GM19468 (cell line): Measurements from ENCODE around the gene TLN1.

Experiments
- ATAC-seq: cut with Tn5 transposase; IDR thresholded peaks from one replicate; pipeline ENCODE4 v1.9.1; 2021; ENCODE audit warnings: mild to moderate bottlenecking, moderate library complexity, moderate number of reproducible peaks; ENCODE audit not compliant: unreplicated experiment; ENCODE audit errors: extremely low read depth

TLN1 gene

GRCh38 chr9:35712762-35713400 is 19.1 kb downstream of the TLN1 start:
- no peak for ATAC-seq

- no peak for ATAC-seq
Observed at GRCh38 chr9:35711501-35712428, 20.2 kb downstream of the TLN1 start.

GRCh38 chr9:35710818-35711500 is 21.0 kb downstream of the TLN1 start:
- ATAC-seq = no peak

GRCh38 chr9:35708146-35708545 is 23.8 kb downstream of the TLN1 start:
- ATAC-seq = no peak

GRCh38 chr9:35706951-35707350 is 25.0 kb downstream of the TLN1 start:
- no peak for ATAC-seq

GRCh38 chr9:35705836-35706430 is 26.1 kb downstream of the TLN1 start:
- ATAC-seq = no peak

GRCh38 chr9:35705372-35705771 is 26.6 kb downstream of the TLN1 start:
- ATAC-seq = no peak

DNA sequence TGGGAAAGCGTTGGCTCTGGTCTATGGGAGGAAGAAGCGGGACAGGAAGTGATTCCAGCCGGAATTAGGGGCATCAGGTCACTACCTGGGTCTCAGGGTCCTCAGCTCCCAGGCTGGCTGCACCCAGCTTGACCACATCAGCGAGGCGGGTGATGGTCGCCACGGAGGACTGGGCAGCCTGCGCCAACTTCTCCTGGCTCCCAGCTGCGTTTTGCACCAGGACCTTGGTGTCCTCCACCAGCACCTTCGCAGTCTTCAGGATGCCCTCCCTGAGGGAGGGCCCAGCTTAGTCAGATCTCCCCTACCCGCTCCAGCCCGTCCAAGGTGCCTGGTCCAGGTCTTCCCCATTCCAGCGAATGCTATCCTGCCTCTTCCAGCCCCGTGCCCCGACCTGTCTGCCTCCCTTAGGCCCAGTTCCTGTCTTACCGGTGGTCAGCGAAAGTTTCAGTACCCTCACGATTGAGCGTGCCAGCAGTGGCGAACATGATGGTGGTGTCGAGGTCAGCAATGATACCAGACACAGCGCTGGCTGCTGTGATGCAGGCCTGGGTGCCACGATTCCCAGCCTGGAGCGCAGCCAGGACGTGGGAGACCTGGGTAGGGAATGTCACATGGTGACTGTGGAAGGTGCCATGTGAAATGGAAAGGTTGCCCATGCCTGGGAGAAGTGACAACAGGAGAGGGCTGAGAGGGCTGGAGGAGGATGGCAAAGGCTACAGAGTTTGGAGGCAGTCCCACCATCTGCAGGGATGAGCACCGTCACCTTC is 27.9 kb downstream of the TLN1 start:
- no peak for ATAC-seq

DNA sequence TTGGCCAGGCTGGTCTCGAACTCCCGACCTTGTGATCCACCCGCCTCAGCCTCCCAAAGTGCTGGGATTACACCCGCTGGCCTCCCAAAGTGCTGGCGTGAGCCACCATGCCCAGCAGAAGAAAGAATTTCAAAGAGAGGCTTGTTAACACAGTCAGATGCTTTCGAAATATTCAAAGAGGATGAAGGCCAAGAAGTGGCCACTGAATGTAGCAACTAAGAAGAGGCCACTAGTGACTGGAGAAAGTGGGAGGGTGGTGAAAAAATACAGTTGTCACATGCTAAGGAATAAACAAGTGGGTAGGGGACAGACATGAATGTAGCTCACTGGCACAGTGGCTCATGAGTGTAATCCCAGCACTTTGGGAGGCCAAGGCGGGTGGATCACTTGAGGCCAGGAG is 29.3 kb downstream of the TLN1 start:
- no peak for ATAC-seq

DNA sequence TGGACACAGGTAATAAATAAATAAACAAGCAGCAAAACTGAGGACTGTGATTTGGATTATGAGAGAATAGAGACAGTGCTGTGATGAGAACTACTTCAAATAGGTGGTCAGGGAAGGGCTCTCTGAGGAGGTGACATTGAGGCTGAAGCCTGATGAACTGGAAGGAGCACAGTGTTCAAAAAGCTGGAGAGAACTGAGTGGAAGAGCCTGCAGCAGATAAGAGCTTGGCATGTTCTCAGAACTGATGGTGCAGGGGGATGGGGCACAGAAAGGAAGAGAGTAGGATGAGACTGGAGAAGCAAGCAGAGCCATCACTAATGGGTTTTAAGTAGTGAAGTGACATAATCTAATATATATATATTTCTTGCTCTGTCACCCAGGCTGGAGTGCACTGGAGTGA is 31.1 kb downstream of the TLN1 start:
- ATAC-seq = no peak

DNA sequence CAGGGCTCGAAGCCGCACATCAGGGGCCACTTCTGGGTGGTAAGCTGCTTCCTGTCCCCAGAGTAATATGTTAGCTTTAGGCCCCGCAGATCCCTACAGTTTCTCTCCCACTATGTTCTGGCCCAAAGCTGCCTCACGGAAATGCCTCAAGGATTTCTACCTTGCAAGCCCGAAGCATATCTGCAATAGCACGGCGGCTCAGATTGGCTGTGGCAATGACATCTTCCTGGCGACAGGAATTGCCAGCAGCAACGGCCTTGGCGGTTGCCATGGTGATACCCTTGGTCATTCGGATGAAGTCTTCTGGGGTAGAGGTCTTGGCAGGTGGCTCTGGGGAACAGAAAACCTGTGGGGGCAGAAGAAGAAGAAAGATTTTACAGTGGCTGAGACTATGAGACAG is 32.0 kb downstream of the TLN1 start:
- no peak for ATAC-seq

DNA sequence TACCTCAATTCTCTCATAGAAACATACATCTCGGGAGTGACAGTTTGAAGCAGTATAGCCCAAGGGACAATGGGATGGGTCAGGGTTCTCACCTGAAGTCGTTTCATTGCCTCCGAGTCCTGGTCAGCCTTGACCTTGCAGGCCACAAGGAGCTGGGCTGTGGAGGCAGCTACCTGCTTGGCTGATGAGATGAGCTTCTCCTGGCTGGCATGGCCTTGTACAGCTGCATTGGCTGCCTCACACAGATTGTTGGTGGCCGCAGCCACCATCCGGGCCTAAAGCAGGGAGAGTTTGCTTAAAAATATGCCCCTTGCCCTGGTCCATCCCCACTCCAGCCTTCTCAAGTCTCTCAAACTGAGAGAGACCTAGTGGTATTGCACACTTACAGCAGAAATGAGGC is 33.8 kb downstream of the TLN1 start:
- no peak for ATAC-seq

DNA sequence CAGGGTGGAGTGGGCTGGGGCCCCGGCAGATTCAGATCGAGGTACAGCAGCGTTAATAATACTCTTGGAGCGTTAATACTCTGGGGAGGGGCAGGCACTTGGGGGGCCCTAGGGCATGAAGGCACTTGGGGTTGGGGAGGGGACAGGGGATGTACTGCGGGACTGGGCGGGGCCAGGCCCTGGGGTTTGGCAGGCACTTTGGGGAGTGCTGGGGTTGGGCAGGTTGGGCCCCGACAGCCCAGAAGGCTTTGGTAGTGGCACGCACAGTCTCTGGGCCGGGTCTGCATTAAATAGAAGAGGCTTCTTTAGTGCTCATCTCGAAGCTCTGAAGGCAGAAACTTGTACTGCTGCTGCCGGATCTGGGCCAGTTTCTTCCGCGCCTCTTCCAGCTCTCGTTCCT is 34.5 kb downstream of the TLN1 start:
- ATAC-seq = no peak

DNA sequence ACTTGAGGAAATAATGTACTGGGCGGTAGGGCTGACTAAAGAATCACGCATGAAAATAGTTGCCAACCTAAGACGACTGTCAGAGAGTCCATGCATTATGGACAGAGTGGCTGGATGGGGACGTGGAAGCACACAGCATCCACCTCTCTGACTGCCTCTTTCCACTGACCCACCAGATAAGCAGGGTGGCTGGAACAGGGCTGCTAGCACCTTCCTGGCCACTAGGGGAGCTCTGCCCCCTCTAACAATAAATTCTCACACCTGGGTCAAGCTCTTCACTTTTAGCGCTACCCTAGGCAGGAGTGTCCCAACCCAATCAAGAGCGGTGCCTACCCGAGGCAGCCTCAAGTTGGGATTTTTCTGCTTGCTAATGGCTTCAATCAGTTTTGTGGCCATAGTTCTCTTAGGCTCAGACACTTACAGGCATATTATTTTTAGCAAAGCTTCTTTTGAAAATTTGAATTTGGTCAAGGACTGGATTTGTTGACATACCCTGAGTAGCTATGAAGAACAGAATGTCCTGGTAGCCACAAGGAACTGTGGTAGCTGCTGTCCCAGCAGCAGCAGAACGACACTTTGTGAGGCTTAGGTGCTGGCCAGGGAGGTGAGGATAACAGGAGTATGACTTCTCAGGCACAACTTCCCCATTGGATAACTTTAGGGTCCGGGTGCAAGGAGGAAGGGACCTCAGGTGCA is 35.3 kb downstream of the TLN1 start:
- ATAC-seq = no peak

DNA sequence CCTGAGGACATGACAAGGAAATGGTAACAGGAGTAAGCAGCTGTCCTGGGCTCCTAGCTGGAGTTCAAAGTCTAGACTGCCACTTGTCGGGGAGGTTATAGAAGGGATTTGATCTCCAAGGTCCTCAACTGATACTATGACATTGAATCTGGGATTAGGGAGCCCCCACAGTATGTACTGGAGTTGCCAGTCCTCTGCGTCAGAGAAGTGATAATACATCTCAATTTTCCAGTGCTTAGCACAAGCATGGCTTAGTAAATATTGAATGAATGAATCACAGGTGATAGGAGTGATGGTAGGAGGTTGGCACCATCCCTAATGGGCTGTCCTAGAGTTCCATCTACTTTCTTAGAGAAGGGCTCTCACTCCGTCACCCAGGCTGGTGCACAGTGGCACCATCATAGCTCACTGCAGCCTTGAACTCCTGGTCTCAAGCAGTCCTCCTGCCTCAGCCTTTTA is 36.0 kb downstream of the TLN1 start:
- no peak for ATAC-seq

- ATAC-seq = no peak
Observed at GRCh38 chr9:35691757-35692301, 40.2 kb downstream of the TLN1 start.

GRCh38 chr9:35691334-35691650 is 40.7 kb downstream of the TLN1 start:
- no peak for ATAC-seq

GRCh38 chr9:35690614-35691333 is 41.2 kb downstream of the TLN1 start:
- no peak for ATAC-seq

DNA sequence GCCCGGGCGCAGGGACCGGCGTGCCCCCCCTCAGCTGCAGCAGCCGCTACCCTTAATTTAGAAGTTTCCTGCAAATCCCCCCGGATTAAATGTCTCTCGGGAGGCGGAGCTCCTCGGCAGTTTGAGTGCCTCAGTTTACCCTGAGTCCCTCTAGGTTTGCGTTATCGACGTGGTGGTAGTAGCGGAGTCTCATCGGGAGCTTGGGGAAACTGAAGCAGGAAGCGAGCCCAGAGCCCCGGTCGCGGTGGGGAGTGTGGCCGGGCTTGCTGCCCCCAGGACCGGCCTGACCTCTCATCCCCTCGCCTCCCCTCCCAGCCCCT is 41.7 kb downstream of the TLN1 start:
- no peak for ATAC-seq
